Measurements from ENCODE around the gene NCKAP5. TPM values are rescaled to one million over a fixed set of nuclear protein-coding genes. Genes with fewer than 3 reads are reported as not detected.
"Not testable (repeated sequence)": the region's sequence is repeated elsewhere in the genome, so short reads cannot be mapped to it uniquely, and the experiment has no call there.

Gene NCKAP5
- total RNA-seq, 2 donors from 2014 or later, result not detected

- Mint-ChIP-seq H3K4me1 (ENCODE audit: low read depth) (no peaks in the 10 kb centered on the region), H3K36me3 (ENCODE audit: insufficient read depth in 2 of 2) (no peaks in the 10 kb centered on the region), H3K27ac (no peak overlapping the region), H3K9me3 (peaks cover 0 to 1% of the 10 kb centered on the region in 2 donors), H3K4me3 (no peak overlapping the region), H3K27me3 (ENCODE audit: low read depth) (no peaks in the 10 kb centered on the region)
- DNase-seq (no peak), ATAC-seq (replicated peaks in 1 of 2) (no peak)
Observed at GRCh38 chr2:133480707-133481429, 87.4 kb downstream of the NCKAP5 start.

- H3K9me3 Mint-ChIP-seq, result no peaks in the 10 kb centered on the region
- H3K36me3 Mint-ChIP-seq (ENCODE audit: insufficient read depth in 2 of 2), result no peaks in the 10 kb centered on the region
- no peaks in the 10 kb centered on the region for H3K4me1 Mint-ChIP-seq (ENCODE audit: low read depth)
- no peaks in the 10 kb centered on the region for H3K27me3 Mint-ChIP-seq (ENCODE audit: low read depth)
- no peak for DNase-seq
- H3K4me3 Mint-ChIP-seq, result no peak overlapping the region
- no peak for ATAC-seq (replicated peaks in 1 of 2)
- H3K27ac Mint-ChIP-seq, result no peak overlapping the region
Observed at GRCh38 chr2:133477616-133477990, 90.7 kb downstream of the NCKAP5 start.

GRCh38 chr2:133476931-133477615, 91.2 kb downstream of the NCKAP5 start:
- Mint-ChIP-seq H3K9me3 (no peaks in the 10 kb centered on the region), H3K4me3 (no peak overlapping the region), H3K27ac (no peak overlapping the region), H3K4me1 (ENCODE audit: low read depth) (no peaks in the 10 kb centered on the region), H3K36me3 (ENCODE audit: insufficient read depth in 2 of 2) (no peaks in the 10 kb centered on the region), H3K27me3 (ENCODE audit: low read depth) (no peaks in the 10 kb centered on the region)
- no peak for DNase-seq
- no peak for ATAC-seq (replicated peaks in 1 of 2)

GRCh38 chr2:133476286-133476685, 92.0 kb downstream of the NCKAP5 start:
- no peak for ATAC-seq (replicated peaks in 1 of 2)
- Mint-ChIP-seq H3K36me3 (ENCODE audit: insufficient read depth in 2 of 2) (no peaks in the 10 kb centered on the region), H3K27me3 (ENCODE audit: low read depth) (no peaks in the 10 kb centered on the region), H3K4me1 (ENCODE audit: low read depth) (no peaks in the 10 kb centered on the region), H3K4me3 (no peak overlapping the region), H3K9me3 (no peaks in the 10 kb centered on the region), H3K27ac (no peak overlapping the region)
- no peak for DNase-seq

GRCh38 chr2:133475610-133476009, 92.7 kb downstream of the NCKAP5 start:
- Mint-ChIP-seq H3K4me1 (ENCODE audit: low read depth) (no peaks in the 10 kb centered on the region), H3K4me3 (no peak overlapping the region), H3K27me3 (ENCODE audit: low read depth) (no peaks in the 10 kb centered on the region), H3K27ac (no peak overlapping the region), H3K36me3 (ENCODE audit: insufficient read depth in 2 of 2) (no peaks in the 10 kb centered on the region), H3K9me3 (no peaks in the 10 kb centered on the region)
- no peak for DNase-seq
- no peak for ATAC-seq (replicated peaks in 1 of 2)

DNA sequence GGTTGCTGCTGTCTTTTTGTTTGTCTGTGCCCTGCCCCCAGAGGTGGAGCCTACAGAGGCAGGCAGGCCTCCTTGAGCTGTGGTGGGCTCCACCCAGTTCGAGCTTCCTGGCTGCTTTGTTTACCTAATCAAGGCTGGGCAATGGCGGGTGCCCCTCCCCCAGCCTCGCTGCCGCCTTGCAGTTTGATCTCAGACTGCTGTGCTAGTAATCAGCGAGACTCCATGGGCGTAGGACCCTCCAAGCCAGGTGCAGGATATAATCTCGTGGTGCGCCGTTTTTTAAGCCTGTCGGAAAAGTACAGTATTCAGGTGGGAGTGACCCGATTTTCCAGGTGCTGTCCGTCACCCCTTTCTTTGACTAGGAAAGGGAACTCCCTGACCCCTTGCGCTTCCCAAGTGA, 97.8 kb downstream of the NCKAP5 start:
- not testable (repeated sequence) for DNase-seq; H3K9me3 Mint-ChIP-seq; H3K27ac Mint-ChIP-seq; H3K4me1 Mint-ChIP-seq (ENCODE audit: low read depth); H3K27me3 Mint-ChIP-seq (ENCODE audit: low read depth); H3K36me3 Mint-ChIP-seq (ENCODE audit: insufficient read depth in 2 of 2); H3K4me3 Mint-ChIP-seq; ATAC-seq (replicated peaks in 1 of 2)

DNA sequence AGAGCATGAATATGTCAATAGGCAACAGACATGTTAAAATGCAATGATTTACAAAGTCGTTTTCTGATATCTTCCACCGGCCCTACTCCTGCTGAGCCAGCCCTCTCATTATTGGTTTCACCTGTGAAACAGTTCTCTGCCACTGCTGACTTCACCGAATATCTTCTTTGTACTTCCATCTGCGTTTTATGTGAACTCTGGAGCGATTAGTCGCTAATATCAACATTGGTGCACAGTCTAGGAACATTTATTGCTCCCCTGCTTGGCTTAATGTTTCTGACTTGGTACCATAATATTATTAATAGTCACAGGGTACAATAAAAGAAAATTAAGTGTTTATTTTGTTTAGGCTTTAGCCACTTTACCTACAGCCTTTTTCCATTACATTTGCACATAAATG, 105.5 kb downstream of the NCKAP5 start:
- no peaks in the 10 kb centered on the region for H3K36me3 Mint-ChIP-seq (ENCODE audit: insufficient read depth in 2 of 2)
- H3K4me3 Mint-ChIP-seq, result no peak overlapping the region
- no peak overlapping the region for H3K27ac Mint-ChIP-seq
- DNase-seq, result no peak
- no peak for ATAC-seq (replicated peaks in 1 of 2)
- H3K9me3 Mint-ChIP-seq, result no peaks in the 10 kb centered on the region
- no peaks in the 10 kb centered on the region for H3K4me1 Mint-ChIP-seq (ENCODE audit: low read depth)
- no peaks in the 10 kb centered on the region for H3K27me3 Mint-ChIP-seq (ENCODE audit: low read depth)

GRCh38 chr2:133461484-133461883, 106.8 kb downstream of the NCKAP5 start:
- ATAC-seq (replicated peaks in 1 of 2), result no peak
- no peak for DNase-seq
- H3K4me1 Mint-ChIP-seq (ENCODE audit: low read depth), result no peaks in the 10 kb centered on the region
- H3K27me3 Mint-ChIP-seq (ENCODE audit: low read depth), result no peaks in the 10 kb centered on the region
- no peak overlapping the region for H3K27ac Mint-ChIP-seq
- no peaks in the 10 kb centered on the region for H3K9me3 Mint-ChIP-seq
- no peak overlapping the region for H3K4me3 Mint-ChIP-seq
- H3K36me3 Mint-ChIP-seq (ENCODE audit: insufficient read depth in 2 of 2), result no peaks in the 10 kb centered on the region

DNA sequence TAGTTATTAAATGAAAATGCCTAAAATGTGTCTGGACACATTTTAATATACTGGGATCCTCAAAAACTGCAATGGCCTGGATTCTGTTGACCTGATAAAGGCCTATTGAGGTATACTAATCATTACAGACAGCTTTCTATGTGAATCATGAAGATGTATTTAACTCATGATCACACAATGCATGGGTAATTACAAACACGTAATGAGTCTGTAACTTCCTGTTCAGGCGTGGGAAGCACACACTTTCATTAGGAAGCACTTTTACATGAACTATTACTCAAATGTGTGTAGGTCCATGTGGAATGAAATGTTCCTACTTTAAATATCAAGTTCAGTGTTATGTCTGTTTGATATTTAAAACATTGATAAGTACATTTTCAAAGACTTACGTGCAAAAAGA, 108.7 kb downstream of the NCKAP5 start:
- ATAC-seq (replicated peaks in 1 of 2) (no peak), DNase-seq (no peak)
- Mint-ChIP-seq H3K4me3 (no peak overlapping the region), H3K4me1 (ENCODE audit: low read depth) (no peaks in the 10 kb centered on the region), H3K36me3 (ENCODE audit: insufficient read depth in 2 of 2) (no peaks in the 10 kb centered on the region), H3K27me3 (ENCODE audit: low read depth) (no peaks in the 10 kb centered on the region), H3K27ac (no peak overlapping the region), H3K9me3 (no peaks in the 10 kb centered on the region)

DNA sequence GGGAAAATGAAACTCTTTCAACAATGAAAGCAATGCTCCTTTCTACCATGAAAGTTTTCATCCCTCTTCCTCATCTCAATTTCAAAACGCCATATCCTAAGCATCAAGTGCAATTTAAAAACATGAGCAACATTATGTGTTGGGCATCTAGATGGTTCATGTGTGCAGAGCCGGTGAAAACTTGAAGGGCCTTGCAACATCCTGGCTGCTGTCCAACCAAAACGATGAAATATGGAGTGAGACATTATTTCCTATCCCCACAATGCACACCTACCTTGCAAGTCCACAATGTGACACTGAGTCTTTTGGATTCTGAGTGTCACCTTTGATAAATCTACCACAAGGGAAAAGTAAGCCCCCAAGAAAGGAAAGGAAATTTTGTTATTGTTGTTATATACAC, 110.0 kb downstream of the NCKAP5 start:
- no peaks in the 10 kb centered on the region for H3K27me3 Mint-ChIP-seq (ENCODE audit: low read depth)
- H3K4me1 Mint-ChIP-seq (ENCODE audit: low read depth), result no peaks in the 10 kb centered on the region
- H3K36me3 Mint-ChIP-seq (ENCODE audit: insufficient read depth in 2 of 2), result no peaks in the 10 kb centered on the region
- no peak overlapping the region for H3K27ac Mint-ChIP-seq
- DNase-seq, result no peak
- H3K9me3 Mint-ChIP-seq, result peaks cover 0 to 2% of the 10 kb centered on the region in 2 donors
- no peak overlapping the region for H3K4me3 Mint-ChIP-seq
- ATAC-seq (replicated peaks in 1 of 2), result no peak

DNA sequence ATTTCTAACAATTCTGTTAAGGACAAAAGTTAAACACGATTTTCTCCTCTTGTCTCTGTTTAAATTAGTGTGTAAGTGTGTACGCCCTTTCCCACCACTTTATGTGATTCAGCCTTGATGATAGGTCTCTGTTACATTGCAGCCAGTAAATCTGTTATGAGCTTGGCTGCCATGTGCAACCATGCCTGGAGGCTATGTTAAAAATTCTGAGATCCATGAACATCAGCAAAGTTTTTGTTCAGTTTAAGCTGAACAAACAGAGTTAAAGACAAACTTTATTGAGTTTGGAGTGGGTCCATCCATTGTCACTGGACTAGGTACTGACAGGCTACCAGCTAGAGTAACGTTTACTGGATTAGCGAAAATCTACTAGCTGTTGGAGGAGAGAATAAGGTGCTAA, 110.4 kb downstream of the NCKAP5 start:
- DNase-seq, result no peak
- Mint-ChIP-seq H3K36me3 (ENCODE audit: insufficient read depth in 2 of 2) (no peaks in the 10 kb centered on the region), H3K27me3 (ENCODE audit: low read depth) (no peaks in the 10 kb centered on the region), H3K4me1 (ENCODE audit: low read depth) (no peaks in the 10 kb centered on the region), H3K9me3 (peaks cover 0 to 2% of the 10 kb centered on the region in 2 donors), H3K4me3 (no peak overlapping the region), H3K27ac (no peak overlapping the region)
- no peak for ATAC-seq (replicated peaks in 1 of 2)

DNA sequence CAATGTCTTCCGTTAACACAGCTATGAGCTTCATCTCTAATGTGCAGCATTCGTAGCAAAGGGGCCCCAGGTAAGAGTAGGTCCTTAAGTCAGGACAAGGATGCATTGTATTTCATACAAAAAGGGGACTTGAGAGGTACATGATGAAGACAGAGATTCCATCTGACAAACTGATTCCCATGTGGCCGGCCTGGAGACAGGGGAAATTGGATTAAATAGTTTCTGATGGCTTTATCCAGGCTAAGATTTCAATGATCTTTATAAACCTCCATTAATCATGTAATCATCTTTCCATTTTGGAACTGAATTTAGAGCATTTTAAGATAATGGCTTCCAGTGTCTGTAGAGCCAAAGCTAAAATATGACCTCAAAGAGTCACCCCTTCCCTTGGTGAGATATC, 111.3 kb downstream of the NCKAP5 start:
- Mint-ChIP-seq H3K4me1 (ENCODE audit: low read depth) (no peaks in the 10 kb centered on the region), H3K9me3 (peaks cover 0 to 2% of the 10 kb centered on the region in 2 donors), H3K4me3 (no peak overlapping the region), H3K27me3 (ENCODE audit: low read depth) (no peaks in the 10 kb centered on the region), H3K27ac (no peak overlapping the region), H3K36me3 (ENCODE audit: insufficient read depth in 2 of 2) (no peaks in the 10 kb centered on the region)
- ATAC-seq (replicated peaks in 1 of 2), result no peak
- no peak for DNase-seq

DNA sequence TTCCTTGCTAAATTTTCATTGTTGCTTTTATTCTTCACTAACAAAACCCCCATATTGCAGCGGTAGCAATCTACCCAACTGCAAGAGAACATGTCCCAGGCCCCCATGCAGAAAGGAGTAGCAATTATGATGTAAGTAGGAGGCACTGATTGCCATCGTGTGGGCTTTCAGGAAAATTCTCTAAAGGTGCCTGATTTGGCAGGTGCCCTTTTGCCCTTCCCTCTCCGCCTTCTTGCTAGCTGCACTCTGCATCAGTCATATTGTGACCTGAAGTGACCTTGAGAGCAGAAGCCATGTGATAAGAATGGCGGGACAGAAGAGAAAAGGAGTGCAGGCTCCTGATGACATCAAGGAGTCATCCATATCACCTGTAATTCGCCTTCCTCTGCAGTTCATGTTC, 112.1 kb downstream of the NCKAP5 start:
- Mint-ChIP-seq H3K27ac (no peak overlapping the region), H3K4me1 (ENCODE audit: low read depth) (no peaks in the 10 kb centered on the region), H3K4me3 (no peak overlapping the region), H3K27me3 (ENCODE audit: low read depth) (no peaks in the 10 kb centered on the region), H3K9me3 (peaks cover 2% of the 10 kb centered on the region in 2 donors), H3K36me3 (ENCODE audit: insufficient read depth in 2 of 2) (no peaks in the 10 kb centered on the region)
- ATAC-seq (replicated peaks in 1 of 2) (no peak), DNase-seq (no peak)

GRCh38 chr2:133453032-133453431, 115.2 kb downstream of the NCKAP5 start:
- H3K4me3 Mint-ChIP-seq, result no peak overlapping the region
- DNase-seq, result no peak
- no peaks in the 10 kb centered on the region for H3K36me3 Mint-ChIP-seq (ENCODE audit: insufficient read depth in 2 of 2)
- ATAC-seq (replicated peaks in 1 of 2), result no peak
- peaks cover 2% of the 10 kb centered on the region in 2 donors for H3K9me3 Mint-ChIP-seq
- no peak overlapping the region for H3K27ac Mint-ChIP-seq
- no peaks in the 10 kb centered on the region for H3K4me1 Mint-ChIP-seq (ENCODE audit: low read depth)
- H3K27me3 Mint-ChIP-seq (ENCODE audit: low read depth), result no peaks in the 10 kb centered on the region

All from activated T-cell treated with anti-CD3 and anti-CD28 coated beads, Interleukin-2, amount 50 U/mL, for 72 hours (primary cell).